Stimulated activated CD4-positive, alpha-beta T cell treated with anti-CD3 and anti-CD28 coated beads, Interleukin-2, amount 100 ng/mL, for 48 hours (primary cell): ENCODE data around the gene CHRM3.
A peak's percentile ranks its signal among the peaks of the same experiment; 100 is the strongest.
"Not testable (repeated sequence)": the region's sequence is repeated elsewhere in the genome, so short reads cannot be mapped to it uniquely, and the experiment has no call there.

ENCODE experiments used
- DNase-seq, 2 donors: peaks; one replicate each; pipeline ENCODE4 v3.0.0-alpha.2; 2020

Gene CHRM3

DNA sequence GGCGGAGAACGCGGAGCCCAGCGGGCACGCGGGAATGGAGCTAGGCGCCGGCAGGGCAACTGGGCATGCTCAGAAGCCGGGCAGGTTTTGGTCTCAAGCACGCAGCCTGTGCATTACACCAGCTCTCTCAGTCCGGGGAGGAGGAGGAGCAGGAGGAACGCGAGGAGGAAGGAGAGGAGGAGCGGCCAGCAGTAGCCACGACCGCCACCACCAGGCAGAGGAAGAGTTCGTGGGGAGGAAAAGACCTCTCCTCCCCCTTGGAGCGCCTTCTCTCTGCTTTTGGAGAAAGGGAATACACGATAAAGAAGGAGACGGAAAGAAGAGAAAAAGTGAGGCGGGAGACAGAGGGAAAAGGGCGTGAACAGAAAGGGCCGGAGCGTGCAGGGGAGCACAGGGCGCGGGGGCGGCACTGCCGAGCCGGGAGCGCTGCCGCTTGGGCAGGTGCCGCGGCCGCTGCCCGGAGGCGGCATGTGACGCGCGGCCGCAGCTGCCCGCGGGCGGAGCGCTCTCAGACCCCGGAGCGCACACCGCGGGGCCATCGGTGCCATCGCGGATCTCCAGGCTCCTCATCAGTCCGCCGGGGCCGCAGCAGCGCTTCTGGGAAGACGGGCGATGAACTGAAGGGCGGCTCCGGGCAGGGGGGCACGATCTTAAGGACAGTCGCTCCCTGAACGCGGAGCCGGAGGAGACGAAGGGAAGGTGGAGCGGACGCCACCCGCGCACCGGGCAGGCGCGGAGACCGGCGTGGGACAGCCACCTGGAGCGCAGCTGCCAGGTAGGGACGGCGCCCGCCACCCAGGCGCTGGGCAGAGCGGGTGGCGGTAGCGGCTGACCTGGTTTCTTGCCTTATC is at the start of gene CHRM3:
CHRM3 (plus strand) TSS at position 116 of the 851 bp plus-strand sequence. CDS start 520,884 bp downstream, outside the sequence.
- peak in 1 of 2 donors; percentile 9 for DNase-seq

DNA sequence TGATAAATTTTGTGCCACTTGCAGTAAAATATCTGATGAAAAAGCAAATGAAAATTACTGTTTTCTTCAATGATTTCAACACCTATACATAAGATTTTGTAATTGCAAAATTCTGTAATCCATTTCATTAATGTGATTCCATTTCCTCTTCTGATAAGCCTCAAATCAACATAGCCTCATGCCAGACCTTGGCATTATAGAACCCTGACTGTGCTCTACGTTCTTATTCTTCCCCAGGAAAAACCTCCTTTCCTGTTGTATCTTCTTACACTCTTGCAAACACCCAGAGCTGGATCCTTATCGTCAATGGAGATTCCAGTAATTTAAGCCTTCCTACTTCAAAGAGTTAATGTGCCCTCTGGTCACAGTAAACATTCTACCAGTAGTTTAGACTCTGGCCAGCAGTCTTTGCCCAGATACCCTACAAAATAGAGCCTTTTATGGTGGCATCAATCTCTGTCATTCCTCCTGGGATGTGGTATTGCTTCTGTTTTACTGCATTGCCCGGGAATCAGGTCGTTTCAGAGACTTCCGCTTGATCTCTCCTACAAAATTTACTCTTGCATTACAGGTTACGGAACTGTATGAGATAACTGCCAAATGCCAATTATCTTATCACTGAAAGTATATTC is 48.5 kb upstream of the CHRM3 start:
- no peak for DNase-seq

DNA sequence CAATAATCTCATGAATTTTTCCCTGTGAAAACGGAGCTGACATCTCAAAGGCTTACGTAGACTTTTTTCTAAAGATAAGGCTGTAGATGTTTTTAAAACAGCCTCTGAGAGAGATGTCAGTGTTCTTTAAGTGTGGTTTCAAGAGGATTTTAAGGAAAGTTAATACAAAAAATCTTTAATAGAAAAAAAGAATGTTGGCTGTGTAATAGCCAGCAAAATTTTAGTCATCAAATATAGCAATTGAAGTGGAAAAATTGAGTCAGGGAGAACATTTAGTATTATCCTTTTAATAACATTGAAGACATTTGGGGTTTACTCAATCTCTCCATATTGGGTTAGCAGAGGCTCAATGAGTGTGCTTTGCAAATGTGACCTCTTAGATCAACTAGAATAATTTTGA is 38.6 kb upstream of the CHRM3 start:
- DNase-seq = no peak

DNA sequence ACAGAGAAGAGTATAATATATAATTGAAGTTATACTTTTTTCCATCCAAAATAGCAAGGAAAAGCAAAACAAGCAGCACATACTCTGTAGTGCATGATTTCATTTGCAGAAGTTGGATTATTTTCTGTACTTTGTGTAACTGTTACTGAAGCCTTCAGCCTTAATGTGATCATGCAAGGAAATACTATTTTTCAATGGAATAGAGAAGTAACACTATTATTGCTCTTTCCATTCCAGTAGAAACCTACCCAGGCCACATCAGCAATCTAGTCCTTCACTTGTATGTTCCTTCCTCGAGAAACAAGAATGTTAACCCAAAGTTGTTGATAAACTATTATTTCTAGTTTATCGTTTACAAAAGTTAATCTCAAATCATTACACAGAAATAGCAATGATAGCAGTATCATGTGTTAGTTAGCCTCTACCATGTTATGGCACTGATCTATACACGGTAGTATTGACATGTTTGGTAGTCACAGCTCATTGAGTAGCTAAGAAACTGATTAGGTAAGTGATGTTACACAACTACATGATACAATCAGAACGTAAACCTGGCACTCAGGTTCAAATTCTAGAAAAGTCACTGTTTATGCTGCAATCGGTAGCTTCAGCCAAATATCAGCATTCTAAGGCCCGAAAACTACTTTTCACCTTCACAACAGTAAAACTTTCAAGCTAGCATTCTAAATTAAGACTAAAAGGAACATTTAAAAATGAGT is 37.6 kb upstream of the CHRM3 start:
- no peak for DNase-seq

DNA sequence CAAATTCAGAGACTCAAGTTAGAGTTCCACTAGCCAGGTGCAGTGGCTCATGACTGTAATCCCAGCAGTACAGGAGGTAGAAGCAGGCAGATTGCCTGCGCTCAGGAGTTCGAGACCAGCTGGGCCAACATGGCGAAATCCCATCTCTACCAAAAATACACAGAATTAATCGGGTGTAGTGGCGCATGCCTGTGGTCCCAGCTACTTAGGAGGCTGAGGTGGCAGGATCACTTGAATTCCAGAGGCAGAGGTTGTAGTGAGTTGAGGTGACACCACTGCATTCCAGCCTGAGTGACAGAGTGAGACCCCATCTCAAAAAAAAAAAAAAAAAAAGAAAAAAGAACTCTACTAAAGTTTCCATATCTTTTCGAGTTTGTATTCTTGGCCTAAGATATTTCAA is 36.7 kb upstream of the CHRM3 start:
- no peak for DNase-seq

DNA sequence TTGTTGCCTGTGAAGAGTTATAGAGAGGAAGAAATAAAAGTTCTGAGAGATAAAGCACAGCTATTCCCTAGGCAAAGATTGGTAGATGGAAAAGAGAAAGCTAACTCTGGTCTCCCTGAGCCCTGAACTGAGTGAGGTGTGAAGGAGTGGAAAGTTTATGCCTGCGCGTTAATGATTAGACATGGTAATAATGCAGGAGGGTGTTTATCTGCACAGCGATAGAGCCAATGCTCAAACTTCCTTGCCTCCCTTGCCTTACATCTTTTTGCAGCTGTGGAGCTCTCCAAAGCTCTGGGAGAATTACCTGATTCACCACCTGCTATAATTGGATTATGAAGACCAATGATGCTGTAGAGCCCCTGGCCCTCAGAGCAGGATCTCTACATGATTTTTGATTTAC is 32.8 kb upstream of the CHRM3 start:
- DNase-seq = no peak

DNA sequence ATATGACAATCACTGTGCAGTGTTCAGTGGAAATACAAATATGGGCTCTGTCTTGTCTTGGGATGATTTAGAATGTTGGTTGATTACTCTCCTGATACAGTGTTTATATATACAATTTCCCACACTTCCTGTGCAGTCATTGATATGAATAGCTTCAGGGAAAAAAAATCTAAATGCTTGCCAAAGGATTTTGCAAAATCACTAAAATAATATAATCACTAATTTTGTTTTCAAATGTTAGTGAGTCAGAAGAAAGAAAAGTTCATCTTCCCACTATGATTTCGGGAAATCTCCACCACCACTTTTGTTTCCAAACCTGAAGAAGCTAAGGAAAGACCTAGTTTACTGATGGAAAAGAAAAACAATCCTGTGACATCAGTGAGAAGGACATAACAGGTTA is 32.1 kb upstream of the CHRM3 start:
- DNase-seq = no peak

DNA sequence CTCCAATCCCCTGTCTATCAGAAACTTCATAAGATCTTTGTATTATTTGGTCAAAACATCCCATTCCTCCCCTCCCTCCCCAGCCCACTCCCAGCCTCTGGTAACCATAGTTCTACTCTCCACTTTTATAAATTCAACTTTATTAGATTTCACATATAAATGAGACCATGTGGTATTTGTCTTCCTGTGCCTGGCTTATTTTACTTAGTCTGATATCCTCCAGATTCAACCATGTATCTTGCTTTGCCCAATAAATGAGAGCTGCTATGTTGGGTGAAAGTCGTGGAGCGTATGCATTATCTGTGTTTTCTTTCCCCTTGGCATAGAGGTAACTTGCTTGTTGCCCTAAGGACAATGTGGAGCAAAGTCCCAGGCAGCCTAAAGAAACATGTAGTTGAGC is 28.5 kb upstream of the CHRM3 start:
- no peak for DNase-seq

DNA sequence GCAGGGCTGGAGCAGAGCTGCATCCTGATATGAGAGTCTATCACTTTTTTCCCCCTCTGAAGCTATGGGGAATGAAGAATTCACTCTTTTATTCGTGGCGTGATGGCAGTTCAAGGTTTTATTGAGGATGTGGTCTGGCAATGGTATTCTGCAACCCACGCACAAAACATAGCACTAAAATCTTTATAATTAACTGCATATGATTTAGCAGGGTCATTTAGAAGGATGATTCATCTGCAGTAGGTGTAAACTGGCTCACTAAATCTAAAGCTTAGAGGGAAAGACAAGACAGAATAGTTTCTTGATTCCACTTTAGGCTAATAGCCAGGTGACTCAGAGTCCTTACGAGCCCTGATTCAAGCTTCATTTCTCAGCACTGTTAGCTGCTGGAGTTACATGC is 25.0 kb upstream of the CHRM3 start:
- no peak for DNase-seq

DNA sequence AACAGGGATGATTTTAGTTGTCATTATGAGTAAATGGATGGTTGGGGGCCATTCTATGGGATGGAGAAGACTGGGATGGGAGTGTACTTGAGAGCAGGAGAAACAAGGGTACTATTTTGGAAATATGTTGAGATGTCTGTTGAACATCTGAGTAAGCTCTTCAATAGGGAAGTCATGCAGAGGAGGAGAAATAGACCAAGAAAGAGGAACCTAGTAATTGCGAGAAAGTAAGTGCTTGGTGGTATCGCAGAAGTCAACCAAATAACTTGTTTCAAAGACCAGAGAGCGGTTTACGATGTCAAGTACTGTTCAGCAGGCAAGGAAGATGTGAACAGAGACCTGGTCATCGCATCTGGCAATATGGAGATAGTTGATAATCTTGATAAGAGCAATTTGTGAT is 22.4 kb upstream of the CHRM3 start:
- DNase-seq = no peak

DNA sequence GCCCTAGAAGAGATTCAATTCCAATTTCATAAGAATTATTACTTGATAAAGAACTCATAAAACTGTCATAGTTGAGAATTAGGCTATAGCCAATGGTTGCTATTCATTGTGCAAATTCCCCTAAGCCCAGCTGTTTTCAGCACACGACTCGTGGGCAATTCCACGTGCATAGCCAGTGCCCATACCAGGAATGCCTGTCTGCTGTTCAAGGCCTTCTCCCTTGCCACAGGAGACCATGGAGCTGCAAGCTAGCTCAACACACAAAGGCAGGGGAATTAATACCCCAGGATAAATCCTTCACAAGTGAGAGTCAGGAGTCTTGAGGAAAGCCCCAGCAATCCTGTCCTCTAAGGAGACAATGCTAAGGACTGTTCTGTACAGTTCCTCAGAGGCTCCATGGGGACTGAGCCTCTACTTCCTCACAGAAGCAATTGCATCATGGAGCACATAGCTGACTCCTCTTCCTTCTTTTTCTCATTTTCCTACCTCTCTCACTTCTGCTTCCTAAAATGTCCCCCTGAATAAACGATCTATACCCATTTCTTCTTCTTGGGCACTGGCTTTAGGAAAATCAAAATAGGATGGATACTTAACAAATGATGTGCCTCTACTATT is 19.1 kb upstream of the CHRM3 start:
- DNase-seq = no peak

DNA sequence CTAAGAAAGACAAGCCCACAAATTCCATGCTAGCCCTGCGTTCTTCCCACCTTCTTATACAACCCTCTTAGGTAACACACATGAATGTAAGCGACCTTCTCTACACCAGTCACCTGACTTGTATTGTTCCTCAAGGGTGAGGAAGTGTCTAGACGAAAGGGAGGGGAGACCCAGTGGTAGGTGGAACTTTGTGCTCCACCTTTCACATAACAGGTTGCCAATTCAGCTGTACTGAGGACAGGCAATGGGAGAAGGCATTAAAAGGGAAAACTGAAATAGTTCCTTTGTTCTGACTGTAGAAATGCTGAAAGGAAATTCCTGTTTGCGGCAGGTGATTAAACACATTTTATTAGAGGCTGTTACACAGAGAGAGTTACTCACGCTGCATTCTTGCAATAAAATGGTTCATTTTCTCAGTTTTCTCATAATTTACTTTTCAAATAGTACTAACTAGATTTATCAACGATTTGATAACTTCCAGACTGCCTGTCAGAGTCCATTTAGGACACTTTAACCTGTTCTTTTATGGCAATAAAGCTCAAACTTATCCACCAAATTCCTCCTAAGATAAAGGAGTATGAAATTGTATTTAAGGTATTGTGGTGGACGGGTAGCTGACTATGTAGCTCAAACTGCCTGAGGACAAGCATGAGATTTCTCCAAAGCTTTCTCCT is 17.8 kb upstream of the CHRM3 start:
- no peak for DNase-seq

DNA sequence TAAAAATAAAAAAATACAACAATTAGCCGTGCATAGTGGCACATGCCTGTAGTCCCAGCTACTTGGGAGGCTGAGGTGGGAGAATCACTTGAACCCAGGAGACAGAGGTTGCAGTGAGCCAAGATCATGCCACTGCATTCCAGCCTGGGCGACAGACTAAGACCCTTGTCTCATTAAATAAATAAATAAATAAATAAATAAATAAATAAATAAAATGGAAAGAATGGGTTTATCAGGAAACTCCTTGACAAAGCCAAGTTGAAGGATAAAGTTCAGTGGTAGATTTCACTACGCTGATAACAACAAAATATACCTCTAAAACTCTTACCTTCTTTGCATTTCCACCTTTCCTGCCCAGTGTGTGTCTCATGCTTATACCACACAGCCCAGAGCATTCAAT is 15.5 kb upstream of the CHRM3 start:
- not testable (repeated sequence) for DNase-seq

DNA sequence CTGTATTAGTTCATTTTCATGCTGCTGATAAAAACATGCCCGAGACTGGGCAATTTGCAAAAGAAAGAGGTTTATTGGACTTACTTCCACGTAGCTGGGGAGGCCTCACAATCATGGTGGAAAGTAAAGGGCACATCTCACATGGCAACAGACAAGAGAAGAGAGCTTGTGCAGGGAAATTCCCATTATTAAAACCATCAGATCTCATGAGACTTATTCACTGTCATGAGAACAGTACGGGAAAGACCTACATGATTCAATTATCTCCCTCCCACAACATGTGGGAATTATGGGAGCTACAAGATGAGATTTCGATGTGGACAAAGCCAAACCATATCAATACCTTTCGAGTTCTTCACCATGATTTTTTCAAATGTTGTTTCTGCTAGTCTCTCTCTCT is 3.7 kb upstream of the CHRM3 start:
- DNase-seq = no peak

DNA sequence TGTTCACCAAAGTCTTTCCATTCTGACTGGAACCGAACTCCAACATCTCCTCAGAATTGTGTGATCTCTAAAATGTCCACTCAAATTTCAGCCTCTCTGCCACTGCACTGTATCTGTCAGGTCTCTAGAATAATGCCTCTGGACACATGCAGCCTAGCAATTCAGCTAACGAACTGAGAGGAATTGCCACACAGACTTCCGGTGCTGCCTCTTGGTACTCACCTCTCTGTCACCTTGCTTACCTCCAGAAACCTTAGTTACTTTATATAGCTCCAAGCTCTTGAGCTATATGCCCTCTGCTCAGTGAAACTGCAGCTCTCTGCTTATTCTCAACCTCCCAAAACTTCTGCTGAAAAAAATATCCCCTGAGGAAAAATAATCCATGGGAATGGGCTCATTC is 2.7 kb upstream of the CHRM3 start:
- no peak for DNase-seq

DNA sequence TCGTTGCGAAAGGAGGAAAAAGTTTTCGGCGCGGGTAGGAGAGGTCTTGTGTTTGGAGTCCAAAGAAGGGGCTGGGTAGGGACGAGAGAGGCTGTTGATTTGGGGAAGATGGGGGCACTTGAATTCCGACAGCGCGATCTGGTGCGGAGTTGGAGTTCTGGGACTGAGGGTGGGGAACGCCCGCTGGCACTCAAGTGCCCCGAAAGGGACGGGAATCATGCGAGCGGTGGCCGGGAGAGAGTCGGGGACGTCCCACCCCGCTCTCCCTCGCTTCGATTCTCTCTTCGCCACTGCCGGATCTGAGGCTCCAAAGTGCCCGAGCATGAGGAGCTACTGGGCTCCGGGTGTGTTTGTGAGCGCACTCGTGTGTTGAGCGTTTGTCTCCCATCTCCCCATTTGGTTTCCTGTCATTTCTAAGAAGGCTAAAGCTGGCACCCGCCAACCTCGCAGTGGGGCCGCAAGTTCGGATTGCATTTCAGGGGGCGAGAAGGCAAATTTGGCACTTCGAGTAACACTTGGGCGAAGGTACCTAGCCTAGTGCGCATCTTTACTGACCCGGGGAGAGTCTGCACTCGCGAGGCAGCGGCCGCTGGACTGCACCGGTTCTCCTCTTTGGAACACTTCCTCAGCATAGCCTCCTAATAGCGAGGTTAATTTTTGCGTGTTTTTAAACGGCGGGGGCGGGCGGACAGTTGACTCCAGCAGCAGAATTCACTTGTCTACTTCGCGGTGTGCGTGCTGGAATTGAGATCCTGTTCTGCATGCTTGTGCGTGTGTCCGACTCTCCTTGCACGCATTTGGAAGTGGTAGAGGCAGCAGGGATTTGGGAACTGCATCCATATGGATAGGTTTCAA is 1.2 kb downstream of the CHRM3 start:
- DNase-seq = peak in 1 of 2 donors; percentile 2

DNA sequence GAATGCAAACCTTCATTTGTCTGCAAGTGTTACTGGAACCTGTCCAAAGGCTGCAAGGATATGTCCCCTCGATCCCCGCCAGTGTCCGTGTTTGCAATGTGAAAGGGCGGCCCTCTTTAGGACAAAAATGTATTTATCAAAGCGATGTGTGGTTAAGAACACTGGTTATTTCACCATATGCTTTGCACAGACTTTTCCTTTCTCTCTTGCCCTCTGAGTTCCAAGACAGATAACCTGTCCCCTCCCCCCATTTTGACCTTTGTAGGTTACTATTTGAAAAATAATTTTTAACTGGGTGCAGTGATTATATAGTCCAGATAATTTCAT is 1.8 kb downstream of the CHRM3 start:
- no peak for DNase-seq

DNA sequence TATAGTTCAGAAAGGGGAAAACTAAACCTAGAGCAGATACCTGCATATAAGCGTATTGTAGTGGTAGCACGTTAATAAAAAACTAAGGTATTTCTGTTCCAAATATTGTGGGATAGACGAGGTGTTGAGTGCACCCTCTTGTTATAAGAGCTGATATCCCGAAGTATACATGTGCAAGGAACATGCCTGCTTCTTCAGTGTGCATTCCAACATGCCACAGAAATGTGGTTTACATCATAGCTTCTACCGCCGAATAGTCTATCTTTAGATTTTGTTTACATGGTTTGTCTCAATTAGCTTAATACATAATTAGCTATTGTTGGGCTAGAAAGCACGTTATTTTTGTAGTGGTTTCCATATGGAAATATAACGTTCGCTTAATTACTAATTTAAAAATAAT is 2.2 kb downstream of the CHRM3 start:
- DNase-seq = no peak

DNA sequence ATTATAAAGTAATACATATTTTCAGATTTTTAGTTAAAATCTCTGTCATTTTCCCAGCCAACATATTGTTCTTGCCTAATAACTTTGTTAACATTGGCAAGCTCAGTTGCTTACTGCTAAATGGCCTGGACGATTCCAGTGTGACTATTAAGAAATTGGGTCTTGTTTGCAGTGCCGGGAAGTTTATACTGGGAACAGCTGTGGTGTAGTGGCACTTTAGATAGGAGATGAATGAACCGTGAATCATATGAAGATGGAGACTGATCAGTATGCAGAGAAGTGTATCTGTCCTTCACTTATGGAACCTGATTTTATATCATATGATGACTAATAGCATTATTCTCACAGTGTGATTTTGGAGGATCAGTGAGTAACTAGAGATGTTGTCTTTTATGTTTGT is 3.3 kb downstream of the CHRM3 start:
- no peak for DNase-seq

DNA sequence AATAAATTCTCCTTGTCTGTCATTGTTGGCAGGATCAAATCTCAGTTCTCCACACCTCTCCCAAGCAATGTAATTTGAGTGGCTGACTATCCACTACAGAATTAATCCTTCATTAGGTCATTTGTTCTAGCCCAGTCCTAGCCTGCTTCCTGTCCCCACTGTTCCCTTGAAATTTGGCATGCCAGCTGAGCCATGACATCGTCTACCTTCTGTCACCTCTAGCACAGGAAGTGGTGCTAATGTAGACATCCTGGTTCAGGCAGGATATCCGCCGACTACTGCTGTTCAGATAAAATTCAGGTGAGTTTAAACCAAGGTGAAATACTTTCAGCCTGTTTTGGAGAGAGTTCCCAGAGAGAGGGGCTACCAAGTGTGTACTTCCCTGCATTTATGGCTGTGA is 5.9 kb downstream of the CHRM3 start:
- no peak for DNase-seq

DNA sequence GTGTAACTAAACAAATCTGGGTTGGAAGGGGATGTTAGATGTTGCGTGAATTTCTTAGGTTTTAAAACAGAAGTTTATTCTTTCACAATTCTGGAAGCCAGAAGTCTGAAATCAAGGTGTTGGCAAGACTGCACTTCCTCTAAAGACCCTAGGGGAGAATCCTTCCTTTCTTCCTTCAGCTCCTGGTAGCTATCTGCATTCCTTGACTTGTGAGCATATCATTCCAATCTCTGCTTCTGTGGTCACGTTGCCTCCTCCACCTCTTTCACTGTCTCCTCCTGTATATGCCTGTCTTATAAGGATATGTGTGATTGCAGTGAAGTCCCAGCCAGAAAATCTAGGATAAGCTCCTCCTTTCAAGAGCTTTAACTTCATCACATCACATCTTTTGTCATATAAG is 7.7 kb downstream of the CHRM3 start:
- DNase-seq = no peak

DNA sequence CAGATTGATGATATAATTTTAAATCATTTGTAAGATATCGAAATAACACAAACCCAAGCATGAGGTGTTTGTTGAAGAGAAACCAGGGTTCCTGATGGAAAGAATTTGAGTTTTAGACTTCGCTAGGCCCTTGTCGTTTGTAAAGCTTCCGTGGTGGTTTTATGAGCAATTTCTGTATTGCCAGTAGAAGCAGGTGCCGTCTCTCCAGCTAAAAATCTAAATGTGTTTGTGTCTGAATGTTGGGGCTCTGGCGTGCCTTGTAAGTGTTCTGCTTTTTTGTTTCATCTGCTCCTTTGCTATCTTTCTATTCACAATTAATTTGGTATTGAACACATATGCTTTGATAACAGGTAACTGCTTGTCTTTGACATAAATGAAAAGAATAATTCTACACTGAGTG is 27.5 kb downstream of the CHRM3 start:
- DNase-seq = no peak
